ENCODE data around the gene NTNG2.

DNA sequence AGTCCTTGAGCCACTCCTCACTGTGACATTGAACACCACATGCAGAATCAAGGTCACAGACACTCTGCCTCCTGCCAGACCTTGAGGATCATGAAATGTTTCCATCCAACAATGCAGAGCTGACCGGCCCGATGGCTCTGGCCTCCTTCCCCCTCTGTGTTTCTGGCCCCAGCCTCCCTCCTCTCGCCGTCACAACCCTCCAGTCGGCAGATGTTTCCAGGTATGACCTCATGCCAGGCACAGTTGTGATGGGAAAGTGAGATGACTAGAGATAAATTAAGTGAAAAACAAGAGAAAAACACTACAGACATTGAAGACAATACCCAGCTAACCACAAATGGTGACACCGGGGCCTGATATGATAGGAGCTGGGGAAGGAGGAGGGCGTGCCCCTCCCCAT is 9.8 kb downstream of the NTNG2 start:
- no peak for TF ChIP-seq EZH2 (IDR thresholded peaks at IDR 0.05; ENCODE audit: borderline replicate concordance, low read depth, low read length)
- no peak for TF ChIP-seq MYC (IDR thresholded peaks at IDR 0.05; ENCODE audit: low read depth, low read length)
- no peak for TF ChIP-seq MYC (CRISPR knock-in tag; IDR thresholded peaks at IDR 0.05; ENCODE audit: borderline replicate concordance, low read depth)
- TF ChIP-seq, protein P1, sequence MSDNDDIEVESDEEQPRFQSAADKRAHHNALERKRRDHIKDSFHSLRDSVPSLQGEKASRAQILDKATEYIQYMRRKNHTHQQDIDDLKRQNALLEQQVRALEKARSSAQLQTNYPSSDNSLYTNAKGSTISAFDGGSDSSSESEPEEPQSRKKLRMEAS (CRISPR knock-in tag; IDR thresholded peaks at IDR 0.05) = no peak
- no peak for TF ChIP-seq SMC3 (conservative IDR thresholded peaks at IDR 0.05; ENCODE audit: insufficient read depth, low read depth, low read length)
- no peak for TF ChIP-seq ZNF561 (CRISPR knock-in tag; conservative IDR thresholded peaks at IDR 0.05)
- TF ChIP-seq, protein P2, sequence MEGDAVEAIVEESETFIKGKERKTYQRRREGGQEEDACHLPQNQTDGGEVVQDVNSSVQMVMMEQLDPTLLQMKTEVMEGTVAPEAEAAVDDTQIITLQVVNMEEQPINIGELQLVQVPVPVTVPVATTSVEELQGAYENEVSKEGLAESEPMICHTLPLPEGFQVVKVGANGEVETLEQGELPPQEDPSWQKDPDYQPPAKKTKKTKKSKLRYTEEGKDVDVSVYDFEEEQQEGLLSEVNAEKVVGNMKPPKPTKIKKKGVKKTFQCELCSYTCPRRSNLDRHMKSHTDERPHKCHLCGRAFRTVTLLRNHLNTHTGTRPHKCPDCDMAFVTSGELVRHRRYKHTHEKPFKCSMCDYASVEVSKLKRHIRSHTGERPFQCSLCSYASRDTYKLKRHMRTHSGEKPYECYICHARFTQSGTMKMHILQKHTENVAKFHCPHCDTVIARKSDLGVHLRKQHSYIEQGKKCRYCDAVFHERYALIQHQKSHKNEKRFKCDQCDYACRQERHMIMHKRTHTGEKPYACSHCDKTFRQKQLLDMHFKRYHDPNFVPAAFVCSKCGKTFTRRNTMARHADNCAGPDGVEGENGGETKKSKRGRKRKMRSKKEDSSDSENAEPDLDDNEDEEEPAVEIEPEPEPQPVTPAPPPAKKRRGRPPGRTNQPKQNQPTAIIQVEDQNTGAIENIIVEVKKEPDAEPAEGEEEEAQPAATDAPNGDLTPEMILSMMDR (IDR thresholded peaks at IDR 0.05 in 2 of 3, conservative IDR thresholded peaks at IDR 0.05 in 1 of 3; ENCODE audit: insufficient read depth in 2 of 3, low read depth in 1 of 3, low read length in 3 of 3) = no peak
- no peak for TF ChIP-seq HDAC6 (IDR thresholded peaks at IDR 0.05; ENCODE audit: low read depth, low read length)
- TF ChIP-seq ZNF184 (CRISPR knock-in tag; IDR thresholded peaks at IDR 0.05) = no peak
- no peak for TF ChIP-seq MED1 (CRISPR knock-in tag; IDR thresholded peaks at IDR 0.05; ENCODE audit: borderline replicate concordance)
- no peak for TF ChIP-seq NCOA1 (IDR thresholded peaks at IDR 0.05; ENCODE audit: low read depth)
- TF ChIP-seq, protein P3, sequence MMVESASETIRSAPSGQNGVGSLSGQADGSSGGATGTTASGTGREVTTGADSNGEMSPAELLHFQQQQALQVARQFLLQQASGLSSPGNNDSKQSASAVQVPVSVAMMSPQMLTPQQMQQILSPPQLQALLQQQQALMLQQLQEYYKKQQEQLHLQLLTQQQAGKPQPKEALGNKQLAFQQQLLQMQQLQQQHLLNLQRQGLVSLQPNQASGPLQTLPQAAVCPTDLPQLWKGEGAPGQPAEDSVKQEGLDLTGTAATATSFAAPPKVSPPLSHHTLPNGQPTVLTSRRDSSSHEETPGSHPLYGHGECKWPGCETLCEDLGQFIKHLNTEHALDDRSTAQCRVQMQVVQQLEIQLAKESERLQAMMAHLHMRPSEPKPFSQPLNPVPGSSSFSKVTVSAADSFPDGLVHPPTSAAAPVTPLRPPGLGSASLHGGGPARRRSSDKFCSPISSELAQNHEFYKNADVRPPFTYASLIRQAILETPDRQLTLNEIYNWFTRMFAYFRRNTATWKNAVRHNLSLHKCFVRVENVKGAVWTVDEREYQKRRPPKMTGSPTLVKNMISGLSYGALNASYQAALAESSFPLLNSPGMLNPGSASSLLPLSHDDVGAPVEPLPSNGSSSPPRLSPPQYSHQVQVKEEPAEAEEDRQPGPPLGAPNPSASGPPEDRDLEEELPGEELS (CRISPR knock-in tag; IDR thresholded peaks at IDR 0.05; ENCODE audit: borderline replicate concordance) = no peak
- no peak for TF ChIP-seq POLR2A (conservative IDR thresholded peaks at IDR 0.05)
- no peak for TF ChIP-seq SP2 (IDR thresholded peaks at IDR 0.05; ENCODE audit: extremely low read depth, low read depth, low read length, poor library complexity, severe bottlenecking)
- TF ChIP-seq, protein P4, sequence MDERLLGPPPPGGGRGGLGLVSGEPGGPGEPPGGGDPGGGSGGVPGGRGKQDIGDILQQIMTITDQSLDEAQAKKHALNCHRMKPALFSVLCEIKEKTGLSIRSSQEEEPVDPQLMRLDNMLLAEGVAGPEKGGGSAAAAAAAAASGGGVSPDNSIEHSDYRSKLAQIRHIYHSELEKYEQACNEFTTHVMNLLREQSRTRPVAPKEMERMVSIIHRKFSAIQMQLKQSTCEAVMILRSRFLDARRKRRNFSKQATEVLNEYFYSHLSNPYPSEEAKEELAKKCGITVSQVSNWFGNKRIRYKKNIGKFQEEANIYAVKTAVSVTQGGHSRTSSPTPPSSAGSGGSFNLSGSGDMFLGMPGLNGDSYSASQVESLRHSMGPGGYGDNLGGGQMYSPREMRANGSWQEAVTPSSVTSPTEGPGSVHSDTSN (CRISPR knock-in tag; IDR thresholded peaks at IDR 0.05; ENCODE audit: low read depth) = no peak
- TF ChIP-seq, protein P4 (tag; conservative IDR thresholded peaks at IDR 0.05; ENCODE audit: low read depth) = no peak
